HG02870 (cell line): Measurements from ENCODE around the gene HOXB3.
"Not testable (repeated sequence)": the region's sequence is repeated elsewhere in the genome, so short reads cannot be mapped to it uniquely, and the experiment has no call there.

Experiments
- ATAC-seq: cut with Tn5 transposase; IDR thresholded peaks from one replicate; pipeline ENCODE4 v1.9.1; 2021; ENCODE audit warnings: mild to moderate bottlenecking, moderate library complexity; ENCODE audit not compliant: unreplicated experiment

HOXB3 gene

DNA sequence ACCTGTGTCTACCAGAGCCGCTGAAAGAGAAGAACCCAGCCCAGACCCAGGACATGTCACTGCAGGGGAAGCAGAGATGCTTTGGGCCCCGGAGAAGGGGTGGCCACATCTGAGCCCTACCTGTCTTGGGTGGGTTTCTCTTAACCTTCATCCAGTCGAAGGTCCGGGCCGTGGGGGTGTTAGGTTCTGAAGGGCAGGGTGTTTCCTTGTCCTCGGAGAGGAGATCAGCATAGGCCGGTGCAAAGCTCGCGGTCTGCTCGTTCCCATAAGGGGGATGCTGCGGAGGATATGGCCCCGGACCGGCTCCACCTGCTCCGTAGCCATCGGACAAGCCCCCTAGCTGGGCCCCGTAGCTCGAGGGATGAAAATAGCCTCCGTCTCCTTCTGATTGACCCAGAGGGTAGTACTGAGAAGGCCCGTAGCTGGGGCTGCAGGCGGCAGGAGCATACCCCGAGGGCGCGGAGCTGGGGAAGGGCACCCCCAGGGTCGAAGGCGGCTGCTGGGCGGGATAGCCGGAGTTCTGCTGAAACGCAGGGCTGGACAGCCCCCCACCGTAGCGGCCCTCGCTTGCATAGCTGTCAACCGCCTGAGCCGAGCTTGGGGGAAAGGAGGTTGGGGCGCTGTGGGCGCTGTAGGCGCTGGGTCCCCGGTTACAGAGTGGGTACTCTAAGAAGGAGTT is 59.7 kb downstream of the HOXB3 start:
- ATAC-seq = no peak

DNA sequence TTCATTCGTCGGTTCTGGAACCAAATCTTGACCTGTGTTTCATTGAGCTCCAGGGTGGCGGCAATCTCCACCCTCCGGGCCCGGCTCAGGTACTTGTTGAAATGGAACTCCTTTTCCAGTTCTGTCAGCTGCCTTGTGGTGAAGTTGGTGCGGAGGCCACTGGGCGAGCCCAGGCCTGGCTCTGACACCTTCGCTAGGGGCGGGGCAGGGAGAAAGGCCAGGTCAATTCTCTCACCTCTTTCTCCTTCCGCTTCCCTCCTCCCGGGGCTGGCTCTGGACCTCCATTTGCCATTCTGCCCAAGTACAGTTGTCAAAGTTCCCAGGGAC is 60.4 kb downstream of the HOXB3 start:
- no peak for ATAC-seq

- no peak for ATAC-seq
These were observed 60.9 kb downstream of the HOXB3 start for GRCh38 chr17:48528936-48529682.

DNA sequence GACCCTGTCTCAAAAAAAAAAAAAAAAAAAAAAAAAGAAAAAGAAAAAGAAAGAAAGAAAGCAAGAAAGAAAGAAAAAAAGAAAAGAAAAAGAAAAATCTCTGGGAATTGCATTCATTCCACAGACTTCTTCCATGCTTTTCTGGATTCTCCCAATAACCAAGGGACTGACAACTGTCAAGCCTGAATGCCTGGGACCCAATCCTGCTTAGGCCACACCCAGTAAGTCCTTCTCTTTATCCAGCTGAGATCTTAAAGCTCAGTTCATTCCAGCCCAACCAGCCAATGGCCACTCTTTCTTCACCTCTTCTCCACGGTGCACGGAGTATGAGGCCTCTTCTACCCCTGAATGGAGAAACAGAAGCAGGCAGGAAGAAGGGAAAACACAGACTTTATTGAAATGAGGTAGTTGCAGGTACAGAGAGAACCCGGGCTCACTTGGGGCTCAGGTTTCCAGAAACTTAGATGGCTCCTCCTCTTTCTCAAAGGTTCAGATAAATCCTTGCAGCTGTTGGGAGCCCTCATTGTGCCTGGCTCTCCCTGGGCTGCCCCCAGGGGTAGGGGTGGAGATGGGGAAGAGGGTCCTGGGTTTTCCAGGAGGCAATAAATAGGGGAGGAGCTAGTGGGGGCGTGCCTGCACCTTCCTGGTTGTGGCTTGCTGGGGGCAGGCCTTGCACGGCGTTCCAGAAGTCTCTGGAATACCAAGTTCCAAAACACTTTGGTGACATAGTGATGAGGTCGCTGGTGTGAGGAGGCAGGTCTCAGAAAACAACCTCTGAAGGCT is 61.7 kb downstream of the HOXB3 start:
- no peak for ATAC-seq

DNA sequence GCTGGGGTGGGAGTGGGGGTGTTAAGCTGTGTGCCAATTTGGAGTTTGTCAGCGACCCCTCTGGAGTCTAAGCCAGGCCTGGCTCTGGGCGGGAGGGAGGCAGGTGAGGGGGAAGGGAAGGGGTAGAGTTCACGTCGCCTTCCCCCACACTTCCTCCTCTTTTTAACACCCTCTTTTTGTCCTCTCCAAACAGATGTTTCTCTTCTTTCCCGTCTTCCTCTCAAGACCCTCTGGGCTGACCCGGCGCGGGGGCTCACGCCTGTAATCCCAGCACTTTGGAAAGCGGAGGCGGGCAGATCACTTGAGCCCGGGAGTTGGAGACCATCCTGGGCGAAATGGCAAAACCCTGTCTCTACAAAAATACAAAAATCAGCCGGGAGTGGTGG is 62.5 kb downstream of the HOXB3 start:
- ATAC-seq = no peak

DNA sequence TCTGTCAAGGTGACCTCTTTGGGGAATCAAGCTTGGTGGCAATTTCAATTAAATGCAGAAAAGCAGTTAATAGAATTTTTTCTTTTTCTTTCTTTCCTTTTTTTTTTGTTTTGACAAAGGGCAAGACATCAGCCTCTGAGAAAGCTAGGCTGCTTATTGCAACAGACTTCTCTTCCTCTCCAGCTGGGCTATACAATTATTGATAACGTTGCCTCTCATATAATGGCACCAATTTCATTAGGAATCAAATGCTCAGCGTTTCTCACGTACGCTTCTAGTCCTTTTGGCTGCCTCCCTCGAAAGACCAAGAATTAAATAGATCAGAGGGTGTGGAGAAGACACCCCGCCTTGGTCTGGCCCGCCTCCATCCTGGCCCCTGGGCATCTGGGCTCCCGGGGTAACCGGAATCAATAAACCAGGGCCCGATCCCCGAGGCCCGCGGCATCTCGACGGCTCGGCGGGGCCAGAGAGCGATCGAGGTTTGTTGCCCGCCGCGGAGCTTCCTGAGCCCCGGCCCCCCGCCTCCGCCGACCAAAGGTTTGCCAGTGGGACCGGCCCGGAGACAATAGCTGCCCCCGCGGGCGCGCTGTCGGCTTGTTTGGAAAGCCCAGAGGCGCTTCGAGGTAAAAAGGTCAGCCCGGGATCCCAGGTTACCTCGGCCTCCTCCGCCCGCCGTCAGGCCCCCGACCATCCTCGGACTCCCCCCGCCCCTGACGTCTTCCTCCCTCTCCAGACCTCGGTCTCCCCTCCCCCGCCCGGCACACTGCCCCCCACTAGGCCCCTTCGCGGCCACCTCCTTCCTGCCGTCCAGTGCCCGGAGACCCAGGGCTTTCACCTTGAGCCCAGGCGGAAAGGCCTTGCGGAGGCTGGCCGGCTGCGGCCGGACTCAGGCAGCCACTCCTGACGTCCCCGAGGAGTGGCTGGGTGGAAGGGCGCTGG is 63.2 kb downstream of the HOXB3 start:
- ATAC-seq = no peak

DNA sequence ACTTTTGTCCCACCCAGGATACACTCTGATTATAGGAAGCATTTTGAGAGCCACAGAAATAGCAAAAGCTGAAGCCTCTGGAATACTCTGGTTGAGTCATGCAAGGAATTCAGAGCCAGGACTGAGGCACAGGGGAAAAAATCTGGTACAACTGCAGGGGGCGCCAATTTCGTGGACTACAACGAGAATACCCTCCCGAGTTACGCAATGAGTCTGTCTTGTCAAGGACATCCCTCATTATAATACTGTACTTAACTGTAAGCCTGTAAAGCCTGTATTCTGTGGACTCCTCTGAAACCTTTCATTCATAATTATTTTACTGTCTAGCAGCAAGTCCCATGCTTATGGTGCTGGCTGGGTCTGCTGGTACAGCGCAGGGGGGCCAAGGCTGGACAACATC is 67.0 kb downstream of the HOXB3 start:
- ATAC-seq = no peak

GRCh38 chr17:48522031-48522653 is 67.9 kb downstream of the HOXB3 start:
- ATAC-seq = no peak

DNA sequence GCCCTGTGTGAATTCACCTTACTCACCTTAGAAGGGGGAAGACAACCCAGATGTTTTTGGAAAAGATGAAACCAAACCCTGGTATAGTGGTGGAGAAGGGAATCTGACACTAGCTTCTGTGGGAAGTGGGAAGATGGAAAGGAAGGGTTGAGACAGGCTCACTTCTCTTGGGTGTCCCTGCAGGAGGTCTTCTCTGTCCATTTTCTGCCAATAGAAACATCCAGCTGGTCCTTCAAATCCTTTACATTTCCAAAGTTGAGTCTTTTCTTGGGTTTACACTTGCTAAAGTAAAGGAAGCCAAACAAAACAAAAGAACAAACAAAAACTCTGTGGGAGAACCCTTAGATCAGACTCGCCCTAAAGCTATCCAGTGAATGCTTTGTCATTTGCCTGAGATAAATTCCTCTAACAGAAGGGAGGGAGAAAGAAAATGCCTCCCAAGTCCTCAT is 69.4 kb downstream of the HOXB3 start:
- ATAC-seq = no peak

DNA sequence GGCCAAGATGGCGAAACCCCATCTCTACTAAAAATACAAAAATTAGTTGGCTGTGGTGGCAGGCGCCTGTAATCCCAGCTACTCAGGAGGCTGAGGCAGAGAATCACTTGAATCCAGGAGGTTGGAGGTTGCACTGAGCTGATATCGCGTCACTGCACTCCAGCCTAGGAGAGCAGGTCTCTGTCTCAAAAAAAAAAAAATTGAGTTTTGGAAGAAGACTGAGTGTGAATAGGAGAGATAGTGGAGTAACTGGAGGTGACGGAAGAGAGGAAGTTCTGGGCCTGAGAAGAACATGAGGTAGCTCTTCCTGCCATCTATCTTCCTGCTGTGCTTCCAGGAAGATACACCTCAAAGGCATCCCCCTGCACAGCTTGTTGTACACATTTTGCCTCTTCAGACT is 70.6 kb downstream of the HOXB3 start:
- no peak for ATAC-seq

- ATAC-seq = no peak
These were observed 72.6 kb downstream of the HOXB3 start for GRCh38 chr17:48517478-48517877.

DNA sequence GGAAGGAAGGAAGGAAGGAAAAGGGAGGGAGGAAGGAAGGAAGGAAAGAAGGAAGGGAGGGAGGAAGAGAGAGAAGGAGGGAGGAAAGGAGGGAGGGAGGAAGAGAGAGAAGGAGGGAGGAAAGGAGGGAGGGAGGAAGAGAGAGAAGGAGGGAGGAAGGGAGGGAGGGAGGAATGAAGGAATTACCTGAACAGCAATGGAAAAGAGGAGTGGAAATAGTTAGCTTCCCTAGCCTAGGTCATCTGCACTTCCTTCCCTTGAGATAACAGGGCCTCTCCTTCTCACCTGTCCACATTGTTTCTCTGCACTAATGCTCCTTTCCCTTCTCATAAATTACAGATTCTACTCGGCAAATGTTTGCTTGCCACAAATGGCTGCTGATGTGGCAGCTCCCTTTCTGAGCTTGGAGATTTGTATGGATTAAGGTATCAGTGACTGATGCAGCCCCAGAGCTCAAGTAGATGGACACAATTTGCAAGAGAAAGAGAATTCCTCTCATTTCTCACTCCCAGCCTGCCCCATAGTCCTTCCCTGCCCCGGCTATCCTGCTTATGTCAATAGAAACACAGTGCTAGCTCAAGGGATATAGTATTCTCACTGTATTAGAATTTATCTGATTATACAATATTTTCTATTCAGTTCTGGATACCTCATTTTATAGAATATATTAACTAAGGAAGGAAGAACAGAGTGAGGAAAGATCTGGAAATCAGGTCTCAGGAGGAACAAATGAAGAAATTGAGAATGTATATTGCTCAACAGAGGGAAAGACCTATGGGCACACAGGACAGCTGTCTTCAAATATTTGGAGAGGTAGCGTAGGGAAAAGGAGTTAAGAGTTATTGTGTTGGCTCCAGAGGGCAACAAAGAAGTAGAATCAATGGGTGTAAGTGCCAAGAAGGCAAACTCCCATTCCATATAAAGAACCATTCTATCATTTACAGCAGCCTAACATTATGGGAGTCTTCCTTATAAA is 73.8 kb downstream of the HOXB3 start:
- ATAC-seq = no peak

- ATAC-seq = no peak
These were observed 75.6 kb downstream of the HOXB3 start for GRCh38 chr17:48514477-48514876.

DNA sequence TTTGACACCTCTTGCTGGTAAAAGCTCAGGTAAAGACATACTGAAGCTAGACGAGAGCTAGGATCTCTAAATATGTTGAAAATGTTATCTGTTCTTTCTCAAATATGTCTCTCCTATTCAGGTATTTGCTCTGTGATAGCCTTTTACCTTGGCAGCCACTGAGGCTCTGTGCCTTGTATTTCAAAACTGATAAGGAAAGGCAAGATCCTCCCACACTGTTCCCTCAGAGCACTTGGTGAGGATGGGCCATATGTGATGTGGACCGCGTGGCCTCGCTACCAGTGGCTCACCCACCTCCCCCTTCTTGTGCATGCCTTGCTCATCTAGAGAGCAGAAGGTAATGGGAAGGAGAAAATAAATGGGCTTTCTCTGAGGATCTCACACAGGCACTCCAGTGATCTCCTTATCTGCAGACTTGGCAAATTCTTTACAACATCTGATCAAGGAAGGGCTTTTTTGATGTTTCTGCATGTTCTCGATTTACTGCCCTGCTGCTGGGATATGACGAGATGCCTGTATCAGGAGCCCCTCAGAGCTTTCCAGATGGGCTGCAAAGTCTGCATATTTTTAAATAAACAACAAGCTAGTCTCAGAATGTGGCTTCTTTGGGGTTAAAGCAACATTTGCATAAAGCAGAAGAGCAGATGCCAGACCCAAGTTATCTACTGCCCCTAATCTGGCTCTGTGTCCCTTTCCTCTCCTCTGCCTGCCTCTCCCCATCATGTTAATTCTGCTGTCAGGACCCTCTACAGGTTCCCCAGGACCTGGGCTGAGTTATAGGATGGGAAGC is 76.2 kb downstream of the HOXB3 start:
- ATAC-seq = no peak

DNA sequence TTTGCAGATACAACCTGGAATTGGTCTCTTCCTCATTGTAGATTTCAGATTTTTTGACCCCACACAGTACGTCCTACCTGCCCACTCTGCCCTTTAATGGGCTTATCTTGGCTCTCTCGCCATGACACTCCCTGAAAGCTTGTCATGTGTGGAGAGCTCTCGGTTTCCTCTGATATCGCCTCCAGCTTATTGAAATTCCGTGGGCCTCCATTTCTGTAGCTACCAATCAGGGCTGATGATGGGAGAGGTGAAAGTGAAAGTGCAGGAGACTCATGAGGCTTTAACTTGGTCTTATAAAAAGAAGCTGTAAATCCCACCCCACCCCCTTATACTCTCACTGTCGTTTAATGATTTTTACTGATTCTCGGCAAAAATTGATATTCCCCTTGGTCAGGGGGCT is 76.9 kb downstream of the HOXB3 start:
- ATAC-seq = no peak

DNA sequence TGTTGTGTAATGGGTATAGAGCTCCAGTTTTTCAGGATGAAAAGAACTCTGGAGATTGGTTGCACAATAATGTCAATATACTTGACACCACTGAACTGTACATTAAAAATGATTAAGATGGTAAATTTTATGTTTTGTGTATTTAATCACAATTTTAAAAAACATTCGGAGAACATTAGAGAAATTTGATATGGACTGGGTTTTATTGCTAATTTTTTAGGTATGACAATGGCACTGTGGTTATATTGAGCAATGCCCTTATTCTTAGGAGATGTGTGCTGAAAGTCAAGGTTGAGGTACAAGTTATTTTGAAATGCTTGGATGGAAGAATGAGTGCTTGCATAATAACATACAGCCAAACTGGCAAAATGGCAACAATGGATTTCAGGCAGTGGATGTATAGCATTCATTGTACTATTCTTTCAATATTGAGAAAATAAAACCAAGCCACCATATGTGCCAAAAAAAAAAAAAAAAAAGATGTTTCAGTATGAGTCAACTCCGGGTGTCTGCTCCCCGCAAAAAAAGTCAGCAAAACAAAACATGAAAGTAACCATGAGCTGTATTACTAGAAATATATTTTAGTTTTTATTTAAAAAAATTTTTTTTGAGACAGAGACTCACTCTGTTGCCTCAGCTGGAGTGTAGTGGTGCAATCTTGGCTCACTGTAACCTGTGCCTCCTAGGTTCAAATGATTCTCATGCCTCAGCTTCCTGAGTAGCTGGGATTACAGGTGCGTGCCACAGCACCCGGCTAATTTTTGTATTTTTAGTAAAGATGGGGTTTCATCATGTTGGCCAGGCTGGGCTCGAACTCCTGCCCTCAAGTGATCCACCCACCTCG is 79.1 kb downstream of the HOXB3 start:
- ATAC-seq = peak; percentile 49

GRCh38 chr17:48510381-48510760 is 79.7 kb downstream of the HOXB3 start:
- no peak for ATAC-seq

DNA sequence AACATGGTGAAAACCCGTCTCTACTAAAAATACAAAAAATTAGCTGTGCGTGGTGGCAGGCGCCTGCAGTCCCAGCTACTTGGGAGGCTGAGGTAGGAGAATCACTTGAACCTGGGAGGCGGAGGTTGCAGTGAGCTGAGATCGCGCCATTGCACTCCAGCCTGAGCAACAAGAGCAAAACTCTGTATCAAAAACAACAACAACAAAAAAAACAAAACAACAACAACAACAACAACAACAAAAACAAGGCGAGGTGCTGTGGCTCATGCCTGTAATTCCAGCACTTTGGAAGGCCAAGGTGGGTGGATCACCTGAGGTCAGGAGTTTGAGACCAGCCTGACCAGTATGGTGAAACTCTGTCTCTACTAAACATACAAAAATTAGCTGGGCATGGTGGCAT is 80.3 kb downstream of the HOXB3 start:
- not testable (repeated sequence) for ATAC-seq
